ENCODE data around the gene CCN5. TPM values are rescaled to one million over a fixed set of nuclear protein-coding genes. Genes with fewer than 3 reads are reported as not detected.

Gene CCN5
- total RNA-seq, 2 donors from 2014 or later = not detected

GRCh38 chr20:44709380-44709779 lies 5.8 kb upstream of the CCN5 start:
- H3K27ac ChIP-seq (ENCODE audit: low read depth, low read length) = no peak overlapping the region
- Mint-ChIP-seq H3K9me3 (no peaks in the 10 kb centered on the region), H3K27me3 (ENCODE audit: insufficient read depth) (no peaks in the 10 kb centered on the region), H3K36me3 (ENCODE audit: low read depth) (no peaks in the 10 kb centered on the region), H3K27ac (no peak overlapping the region), H3K4me1 (no peaks in the 10 kb centered on the region), H3K4me3 (no peak overlapping the region)
- no peaks in the 10 kb centered on the region for H3K36me3 ChIP-seq (ENCODE audit: control insufficient read depth, insufficient read depth, low read length)
- H3K4me1 ChIP-seq (ENCODE audit: control insufficient read depth, insufficient read depth, low read length) = no peaks in the 10 kb centered on the region
- H3K9ac ChIP-seq (ENCODE audit: extremely low read depth, low read length, poor library complexity, severe bottlenecking) = no peak overlapping the region
- no peak for TF ChIP-seq CTCF (conservative IDR thresholded peaks at IDR 0.05)
- 91 to 94% methylated on average over 5 to 11 of the region's 11 CpGs for WGBS, 2 experiments (ENCODE audit: insufficient coverage in 1 of 2, insufficient read length in 1 of 2)
- H3K4me3 ChIP-seq (ENCODE audit: low read length) = no peak overlapping the region
- no peaks in the 10 kb centered on the region for H3K27me3 ChIP-seq (ENCODE audit: control insufficient read depth, insufficient read depth, low read length, poor library complexity, severe bottlenecking)
- H3K9me3 ChIP-seq (ENCODE audit: control insufficient read depth, low read length) = no peaks in the 10 kb centered on the region
- DNase-seq = no peak

- Mint-ChIP-seq H3K36me3 (ENCODE audit: low read depth) (no peaks in the 10 kb centered on the region), H3K27me3 (ENCODE audit: insufficient read depth) (no peaks in the 10 kb centered on the region), H3K9me3 (no peaks in the 10 kb centered on the region), H3K4me3 (no peak overlapping the region), H3K27ac (no peak overlapping the region), H3K4me1 (no peaks in the 10 kb centered on the region)
- no peaks in the 10 kb centered on the region for H3K9me3 ChIP-seq (ENCODE audit: control insufficient read depth, low read length)
- WGBS, 2 experiments (ENCODE audit: insufficient coverage in 1 of 2, insufficient read length in 1 of 2) = 93 to 97% methylated on average over 5 to 9 of the region's 9 CpGs
- no peak overlapping the region for H3K4me3 ChIP-seq (ENCODE audit: low read length)
- no peaks in the 10 kb centered on the region for H3K4me1 ChIP-seq (ENCODE audit: control insufficient read depth, insufficient read depth, low read length)
- no peak overlapping the region for H3K27ac ChIP-seq (ENCODE audit: low read depth, low read length)
- H3K36me3 ChIP-seq (ENCODE audit: control insufficient read depth, insufficient read depth, low read length) = no peaks in the 10 kb centered on the region
- TF ChIP-seq CTCF (conservative IDR thresholded peaks at IDR 0.05) = no peak
- no peak for DNase-seq
- H3K9ac ChIP-seq (ENCODE audit: extremely low read depth, low read length, poor library complexity, severe bottlenecking) = no peak overlapping the region
- no peaks in the 10 kb centered on the region for H3K27me3 ChIP-seq (ENCODE audit: control insufficient read depth, insufficient read depth, low read length, poor library complexity, severe bottlenecking)
These were observed 5.4 kb upstream of the CCN5 start for GRCh38 chr20:44709797-44710196.

- Histone ChIP-seq H3K27ac (ENCODE audit: low read depth, low read length) (no peak overlapping the region), H3K4me1 (ENCODE audit: control insufficient read depth, insufficient read depth, low read length) (no peaks in the 10 kb centered on the region), H3K4me3 (ENCODE audit: low read length) (no peak overlapping the region), H3K9me3 (ENCODE audit: control insufficient read depth, low read length) (no peaks in the 10 kb centered on the region), H3K36me3 (ENCODE audit: control insufficient read depth, insufficient read depth, low read length) (no peaks in the 10 kb centered on the region), H3K9ac (ENCODE audit: extremely low read depth, low read length, poor library complexity, severe bottlenecking) (no peak overlapping the region), H3K27me3 (ENCODE audit: control insufficient read depth, insufficient read depth, low read length, poor library complexity, severe bottlenecking) (no peaks in the 10 kb centered on the region)
- Mint-ChIP-seq H3K4me3 (no peak overlapping the region), H3K9me3 (no peaks in the 10 kb centered on the region), H3K4me1 (no peaks in the 10 kb centered on the region), H3K36me3 (ENCODE audit: low read depth) (no peaks in the 10 kb centered on the region), H3K27me3 (ENCODE audit: insufficient read depth) (no peaks in the 10 kb centered on the region), H3K27ac (no peak overlapping the region)
- DNase-seq = no peak
- TF ChIP-seq CTCF (conservative IDR thresholded peaks at IDR 0.05) = no peak
- 92% methylated on average over 4 to 8 of the region's 8 CpGs for WGBS, 2 experiments (ENCODE audit: insufficient coverage in 1 of 2, insufficient read length in 1 of 2)
These were observed 3.9 kb upstream of the CCN5 start for GRCh38 chr20:44711237-44711636.
